Naive thymus-derived CD4-positive, alpha-beta T cell (primary cell): Measurements from ENCODE around the gene CCDC6. TPM values are rescaled to one million over a fixed set of nuclear protein-coding genes. Genes with fewer than 3 reads are reported as not detected.
A peak's percentile ranks its signal among the peaks of the same experiment; 100 is the strongest.

Experiments
- ATAC-seq: fragments of 150-1000 bp; cut with Tn5 transposase; 2 replicates; pipeline ENCODE4 v1.10.0; 2021; ENCODE audit warnings: mild to moderate bottlenecking, moderate library complexity
- CTCF ChIA-PET: fragments of 350-600 bp; sonication (Branson Sonifier 250); formaldehyde crosslinking; loops from one replicate; lab custom pipeline; 2021; ENCODE audit warnings: antibody characterized with exemption; lab: Charles Lee
- POLR2A ChIA-PET: fragments of 350-600 bp; sonication (Branson Sonifier 250); formaldehyde crosslinking; loops from one replicate; lab custom pipeline; 2021; ENCODE audit warnings: antibody characterized with exemption, inconsistent platforms; lab: Charles Lee
- DNase-seq, 9 donors: peaks; one replicate each; pipeline versions ENCODE4 v3.0.0 to v3.0.0-alpha.2; 2020 to 2022; ENCODE audit warnings: mixed read lengths in 1 of 9
- H3K27ac ChIP-seq: one replicate; pipeline ENCODE4 v1.7.0; 2013; ENCODE audit warnings: mild to moderate bottlenecking, low read depth, low read length, moderate library complexity
- H3K27me3 ChIP-seq, 2 donors: one replicate each; pipeline ENCODE4 v1.7.0; 2013; ENCODE audit warnings: low read length in 2 of 2, mild to moderate bottlenecking in 2 of 2, moderate library complexity in 2 of 2; ENCODE audit not compliant: control insufficient read depth in 2 of 2, insufficient read depth in 2 of 2
- H3K36me3 ChIP-seq, 3 experiments: 1 replicate in 2 of 3; 2 replicates in 1 of 3; pipeline ENCODE4 v1.7.0; 2013; ENCODE audit warnings: low read length in 3 of 3, mild to moderate bottlenecking in 3 of 3, moderate library complexity in 1 of 3; ENCODE audit not compliant: insufficient read depth in 3 of 3, control insufficient read depth in 2 of 3
- H3K4me1 ChIP-seq, 2 donors: one replicate each; pipeline ENCODE4 v1.7.0; 2013; ENCODE audit warnings: low read length in 2 of 2, mild to moderate bottlenecking in 2 of 2, moderate library complexity in 1 of 2; ENCODE audit not compliant: control insufficient read depth in 2 of 2, insufficient read depth in 2 of 2
- H3K4me3 ChIP-seq: 2 replicates; pipeline ENCODE4 v1.7.0; 2013; ENCODE audit warnings: mild to moderate bottlenecking, low read length
- H3K9me3 ChIP-seq, 3 experiments: 1 replicate in 2 of 3; 2 replicates in 1 of 3; pipeline ENCODE4 v1.7.0; 2013; ENCODE audit warnings: low read length in 3 of 3; ENCODE audit not compliant: control insufficient read depth in 2 of 3
- H3K27ac Mint-ChIP-seq, 9 donors: one replicate each; pipeline ENCODE4 v1.8.0; 2020 to 2022; ENCODE audit warnings: mixed read lengths in 9 of 9, mild to moderate bottlenecking in 8 of 9, moderate library complexity in 5 of 9, inconsistent platforms in 2 of 9
- H3K27me3 Mint-ChIP-seq, 5 donors: one replicate each; pipeline ENCODE4 v1.8.0; 2021 to 2022; ENCODE audit warnings: mixed read lengths in 5 of 5, mild to moderate bottlenecking in 1 of 5
- H3K36me3 Mint-ChIP-seq, 5 donors: one replicate each; pipeline ENCODE4 v1.8.0; 2020 to 2022; ENCODE audit warnings: mixed read lengths in 5 of 5, mild to moderate bottlenecking in 3 of 5, inconsistent platforms in 1 of 5
- H3K4me1 Mint-ChIP-seq, 7 donors: one replicate each; pipeline ENCODE4 v1.8.0; 2020 to 2022; ENCODE audit warnings: mixed read lengths in 7 of 7, mild to moderate bottlenecking in 3 of 7, inconsistent platforms in 1 of 7
- H3K4me3 Mint-ChIP-seq, 10 donors: one replicate each; pipeline ENCODE4 v1.8.0; 2020 to 2022; ENCODE audit warnings: mild to moderate bottlenecking in 10 of 10, mixed read lengths in 10 of 10, moderate library complexity in 6 of 10, inconsistent platforms in 2 of 10
- H3K9me3 Mint-ChIP-seq, 11 donors: one replicate each; pipeline ENCODE4 v1.8.0; 2020 to 2022; ENCODE audit warnings: mixed read lengths in 11 of 11, mild to moderate bottlenecking in 4 of 11, inconsistent platforms in 1 of 11, moderate library complexity in 1 of 11
- intact Hi-C, 2 donors: fragments of 100-400 bp; cut with micrococcal nuclease; formaldehyde crosslinking; loops; one replicate each; pipeline ENCODE4 v1.15.1; 2023
- polyA plus RNA-seq, 2 donors: library from polyadenylated mRNA; unstranded; fragments of 300-500 nt; fragmentation: Illumina TruSeq; gene quantifications; one replicate each; pipeline ENCODE4 v1.2.3, GENCODE V29; 2021
- total RNA-seq, 6 experiments: library from RNA in 5 of 6; stranded (reverse) in 5 of 6; gene quantifications; 1 replicate in 5 of 6; 2 replicates in 1 of 6; pipeline ENCODE4 v1.2.3 and lab custom pipeline; 2021 to 2026

The CCDC6 gene
- total and polyA plus RNA-seq, 7 experiments from 2014 or later, result 4.2 to 34.3 (median 21.0) TPM

GRCh38 chr10:59832506-59832905, 73.8 kb downstream of the CCDC6 start:
- Mint-ChIP-seq H3K36me3 (peaks cover 6 to 41% (median 20%) of the 10 kb centered on the region in 5 donors), H3K27ac (peak overlapping the region in 1 of 9 donors; percentile 43), H3K4me1 (peaks cover 17 to 55% (median 40%) of the 10 kb centered on the region in 7 donors), H3K9me3 (no peaks in the 10 kb centered on the region), H3K4me3 (no peak overlapping the region), H3K27me3 (no peaks in the 10 kb centered on the region)
- Histone ChIP-seq H3K27ac (no peak overlapping the region), H3K4me1 (no peaks in the 10 kb centered on the region), H3K36me3 (peaks cover 0 to 11% (median 0%) of the 10 kb centered on the region in 3 experiments), H3K27me3 (no peaks in the 10 kb centered on the region), H3K4me3 (no peak overlapping the region), H3K9me3 (no peaks in the 10 kb centered on the region)
- DNase-seq, result no peak
- ATAC-seq, result no peak
- ChIA-PET POLR2A (no interaction called here), CTCF (interaction anchor here (0.9 to 1.6 kb wide), 2 partner anchors 74 to 76 kb away, joined by 4 to 5 read pairs; partner anchors contain the start of gene CCDC6)
- intact Hi-C loops, result no loop called here

- no peak overlapping the region for H3K4me3 ChIP-seq
- DNase-seq (no peak), ATAC-seq (no peak)
- POLR2A ChIA-PET, result no interaction called here
- intact Hi-C loops, result loop anchor here in 1 of 2 donors (2.0 kb wide), 1 partner anchor 75 kb away; the partner anchor contains the start of gene CCDC6
- H3K4me1 ChIP-seq, result no peaks in the 10 kb centered on the region
- Mint-ChIP-seq H3K36me3 (peaks cover 12 to 43% (median 22%) of the 10 kb centered on the region in 5 donors), H3K27me3 (no peaks in the 10 kb centered on the region), H3K4me3 (no peak overlapping the region), H3K9me3 (no peaks in the 10 kb centered on the region), H3K27ac (peak overlapping the region in 1 of 9 donors; percentile 43), H3K4me1 (peaks cover 22 to 52% (median 41%) of the 10 kb centered on the region in 7 donors)
- H3K27ac ChIP-seq, result no peak overlapping the region
- H3K27me3 ChIP-seq, result no peaks in the 10 kb centered on the region
- peaks cover 0 to 13% (median 0%) of the 10 kb centered on the region in 3 experiments for H3K36me3 ChIP-seq
- CTCF ChIA-PET, result interaction anchor here (0.9 to 1.6 kb wide), 2 partner anchors 74 to 76 kb away, joined by 4 to 5 read pairs; partner anchors contain the start of gene CCDC6
- no peaks in the 10 kb centered on the region for H3K9me3 ChIP-seq
Observed at GRCh38 chr10:59831658-59832503, 74.5 kb downstream of the CCDC6 start.

- intact Hi-C loops, result loop anchor here (1.0 to 2.0 kb wide), 3 partner anchors 76 to 204 kb away; partner anchors contain the start of gene CCDC6 (in 1 of the 2)
- no peak overlapping the region for H3K27ac Mint-ChIP-seq
- H3K27ac ChIP-seq, result no peak overlapping the region
- H3K4me3 Mint-ChIP-seq, result no peak overlapping the region
- no peaks in the 10 kb centered on the region for H3K27me3 ChIP-seq
- H3K36me3 ChIP-seq, result peaks cover 0 to 13% (median 0%) of the 10 kb centered on the region in 3 experiments
- peaks cover 32 to 63% (median 48%) of the 10 kb centered on the region in 7 donors for H3K4me1 Mint-ChIP-seq
- peaks cover 0 to 4% (median 0%) of the 10 kb centered on the region in 11 donors for H3K9me3 Mint-ChIP-seq
- CTCF ChIA-PET, result interaction anchor here (0.7 kb wide), 2 partner anchors 204 to 269 kb away, joined by 3 read pairs; no protein-coding TSS in a partner anchor
- H3K4me1 ChIP-seq, result no peaks in the 10 kb centered on the region
- ATAC-seq, result peak; percentile 64
- peak in 2 of 9 donors; percentile 8 to 18 for DNase-seq
- no peaks in the 10 kb centered on the region for H3K27me3 Mint-ChIP-seq
- H3K4me3 ChIP-seq, result no peak overlapping the region
- POLR2A ChIA-PET, result no interaction called here
- peaks cover 23 to 51% (median 31%) of the 10 kb centered on the region in 5 donors for H3K36me3 Mint-ChIP-seq
- H3K9me3 ChIP-seq, result no peaks in the 10 kb centered on the region
Observed at GRCh38 chr10:59830601-59831259, 75.6 kb downstream of the CCDC6 start.

- peaks cover 26 to 59% (median 44%) of the 10 kb centered on the region in 7 donors for H3K4me1 Mint-ChIP-seq
- no peak overlapping the region for H3K27ac Mint-ChIP-seq
- CTCF ChIA-PET, result no interaction called here
Observed at GRCh38 chr10:59829601-59830000, 76.8 kb downstream of the CCDC6 start.

GRCh38 chr10:59829024-59829423, 77.3 kb downstream of the CCDC6 start:
- Mint-ChIP-seq H3K36me3 (peaks cover 33 to 61% (median 43%) of the 10 kb centered on the region in 5 donors), H3K4me1 (peaks cover 28 to 61% (median 45%) of the 10 kb centered on the region in 7 donors), H3K27me3 (no peaks in the 10 kb centered on the region), H3K9me3 (peaks cover 0 to 7% (median 0%) of the 10 kb centered on the region in 11 donors), H3K4me3 (no peak overlapping the region), H3K27ac (no peak overlapping the region)
- no peak overlapping the region for H3K27ac ChIP-seq
- ChIA-PET POLR2A (no interaction called here), CTCF (no interaction called here)
- DNase-seq, result no peak
- no peaks in the 10 kb centered on the region for H3K27me3 ChIP-seq
- H3K4me3 ChIP-seq, result no peak overlapping the region
- H3K9me3 ChIP-seq, result no peaks in the 10 kb centered on the region
- H3K36me3 ChIP-seq, result peaks cover 0 to 13% (median 0%) of the 10 kb centered on the region in 3 experiments
- intact Hi-C loops, result loop anchor here in 1 of 2 donors (2.0 kb wide), 1 partner anchor 16 kb away; no protein-coding TSS in a partner anchor
- H3K4me1 ChIP-seq, result no peaks in the 10 kb centered on the region
- ATAC-seq, result no peak

More at GRCh38 chr10:59829601-59830000, 76.8 kb downstream of the CCDC6 start:
- no peaks in the 10 kb centered on the region for H3K9me3 ChIP-seq
- Mint-ChIP-seq H3K36me3 (peaks cover 29 to 57% (median 39%) of the 10 kb centered on the region in 5 donors), H3K27me3 (no peaks in the 10 kb centered on the region), H3K9me3 (peaks cover 0 to 7% (median 0%) of the 10 kb centered on the region in 11 donors), H3K4me3 (no peak overlapping the region)
- POLR2A ChIA-PET, result no interaction called here
- H3K27me3 ChIP-seq, result no peaks in the 10 kb centered on the region
- ATAC-seq, result no peak
- intact Hi-C loops, result loop anchor here in 1 of 2 donors (2.0 kb wide), 1 partner anchor 17 kb away; no protein-coding TSS in a partner anchor
- H3K4me1 ChIP-seq, result no peaks in the 10 kb centered on the region
- no peak overlapping the region for H3K27ac ChIP-seq
- no peak overlapping the region for H3K4me3 ChIP-seq
- DNase-seq, result no peak
- peaks cover 0 to 13% (median 0%) of the 10 kb centered on the region in 3 experiments for H3K36me3 ChIP-seq

- H3K27ac Mint-ChIP-seq, result peak overlapping the region in 1 of 9 donors; percentile 44
- Histone ChIP-seq H3K4me3 (no peak overlapping the region), H3K27me3 (no peaks in the 10 kb centered on the region), H3K36me3 (peaks cover 0 to 5% (median 0%) of the 10 kb centered on the region in 3 experiments), H3K27ac (no peak overlapping the region), H3K4me1 (no peaks in the 10 kb centered on the region), H3K9me3 (no peaks in the 10 kb centered on the region)
- H3K4me1 Mint-ChIP-seq, result peaks cover 12 to 54% (median 41%) of the 10 kb centered on the region in 7 donors
- DNase-seq, result no peak
- POLR2A ChIA-PET, result no interaction called here
- H3K36me3 Mint-ChIP-seq, result peaks cover 24 to 44% (median 32%) of the 10 kb centered on the region in 5 donors
- CTCF ChIA-PET, result no interaction called here
- no peak for ATAC-seq
- no peaks in the 10 kb centered on the region for H3K27me3 Mint-ChIP-seq
- intact Hi-C loops, result no loop called here
- no peak overlapping the region for H3K4me3 Mint-ChIP-seq
- H3K9me3 Mint-ChIP-seq, result peaks cover 0 to 7% (median 0%) of the 10 kb centered on the region in 11 donors
Observed at GRCh38 chr10:59825932-59826331, 80.4 kb downstream of the CCDC6 start.
